Dedifferentiated amniotic fluid mesenchymal stem cell (primary cell): ENCODE measurements around the gene ALG3.

Experiments
- DNase-seq: peaks from one replicate; pipeline ENCODE4 v3.0.0-alpha.2; 2016; ENCODE audit errors: extremely low spot score

Gene ALG3

GRCh38 chr3:184259878-184260723 lies 11.3 kb upstream of the ALG3 start:
- no peak for DNase-seq

GRCh38 chr3:184259396-184259877 lies 10.7 kb upstream of the ALG3 start:
- no peak for DNase-seq

DNA sequence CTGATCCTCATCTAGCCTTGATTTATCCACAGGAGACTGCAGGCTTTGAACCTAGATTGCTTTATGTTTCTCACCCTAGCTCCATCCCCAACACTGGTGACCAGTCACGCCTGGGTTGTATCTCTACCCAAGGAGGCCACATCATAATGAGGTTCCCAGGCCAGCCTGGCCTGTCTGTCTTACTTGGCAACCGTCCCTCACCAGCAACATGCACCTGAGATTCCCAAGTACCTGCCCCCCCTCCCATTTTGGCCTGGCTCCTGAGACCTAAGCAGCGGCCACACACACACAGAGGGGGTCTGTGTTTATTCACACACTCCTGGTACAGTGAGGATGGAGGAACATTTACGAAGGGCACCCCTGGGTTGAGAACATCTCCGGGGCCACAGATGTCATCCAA lies 10.2 kb upstream of the ALG3 start:
- no peak for DNase-seq

- no peak for DNase-seq
Measured at GRCh38 chr3:184257083-184257915, 8.5 kb upstream of the ALG3 start.

- no peak for DNase-seq
Measured at GRCh38 chr3:184255291-184256039, 6.7 kb upstream of the ALG3 start.

DNA sequence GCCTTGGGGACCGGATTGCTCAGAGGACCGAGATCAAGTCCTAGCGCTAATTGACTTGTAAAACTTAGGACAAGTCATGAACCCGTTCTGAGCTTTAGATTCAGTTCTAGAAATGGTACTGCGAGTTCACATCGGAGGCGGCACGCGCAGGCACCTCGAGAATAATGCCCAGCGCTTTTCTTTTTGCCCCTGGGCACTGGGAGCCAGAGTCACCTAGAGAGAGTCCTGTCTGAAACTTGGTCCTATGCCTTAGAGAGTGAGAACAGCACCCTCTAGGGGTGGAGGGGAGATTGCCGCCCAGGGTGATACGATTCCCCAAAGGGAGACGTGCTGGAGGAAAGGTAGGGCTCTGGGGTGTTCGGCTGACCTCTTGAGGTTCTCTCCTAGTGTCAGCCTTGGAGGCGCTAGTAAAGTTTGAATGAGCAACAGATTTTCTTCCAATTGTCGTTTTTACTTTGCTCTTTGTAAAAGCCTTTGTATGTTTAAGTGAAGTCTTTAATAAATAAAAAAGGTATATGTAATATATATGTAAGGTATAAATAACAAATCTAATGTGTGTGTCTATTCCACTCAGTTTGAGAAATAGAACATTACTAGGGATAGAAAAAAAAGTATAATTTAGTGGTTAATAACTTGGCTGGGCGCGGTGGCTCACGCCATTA lies 1.5 kb upstream of the ALG3 start:
- peak; percentile 92 for DNase-seq

- peak; percentile 96 for DNase-seq
Measured at GRCh38 chr3:184249412-184250166, 827 bp upstream of the ALG3 start, which contains the start of gene EEF1AKMT4. TSS of gene EEF1AKMT4 (plus strand) at chr3:184249672. CDS start at chr3:184249695, 23 bp downstream.

DNA sequence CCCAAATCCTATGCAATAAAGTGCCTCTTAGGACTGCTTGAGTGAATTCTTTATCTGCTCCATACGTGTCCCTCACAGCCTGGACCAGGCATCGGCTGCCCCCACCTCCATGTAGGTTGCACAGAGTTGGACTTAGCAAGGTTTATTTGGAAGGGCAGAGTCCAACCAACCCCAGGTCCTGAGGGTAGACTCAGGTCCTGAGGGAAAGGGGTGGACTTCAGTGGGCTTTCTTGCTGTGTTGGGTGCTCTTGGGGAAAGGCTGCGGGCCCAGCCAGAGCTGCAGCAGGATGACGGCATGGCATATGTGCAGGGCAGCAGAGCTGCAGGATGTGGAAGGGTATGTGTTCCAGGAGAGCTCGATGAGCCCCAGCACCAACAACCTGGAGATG lies 6.5 kb downstream of the ALG3 start:
- no peak for DNase-seq

- no peak for DNase-seq
Measured at GRCh38 chr3:184241447-184242296, 7.1 kb downstream of the ALG3 start.

- DNase-seq = no peak
Measured at GRCh38 chr3:184241141-184241446, 7.7 kb downstream of the ALG3 start.

- no peak for DNase-seq
Measured at GRCh38 chr3:184240384-184241140, 8.2 kb downstream of the ALG3 start.

GRCh38 chr3:184239708-184240107 lies 9.1 kb downstream of the ALG3 start:
- no peak for DNase-seq

DNA sequence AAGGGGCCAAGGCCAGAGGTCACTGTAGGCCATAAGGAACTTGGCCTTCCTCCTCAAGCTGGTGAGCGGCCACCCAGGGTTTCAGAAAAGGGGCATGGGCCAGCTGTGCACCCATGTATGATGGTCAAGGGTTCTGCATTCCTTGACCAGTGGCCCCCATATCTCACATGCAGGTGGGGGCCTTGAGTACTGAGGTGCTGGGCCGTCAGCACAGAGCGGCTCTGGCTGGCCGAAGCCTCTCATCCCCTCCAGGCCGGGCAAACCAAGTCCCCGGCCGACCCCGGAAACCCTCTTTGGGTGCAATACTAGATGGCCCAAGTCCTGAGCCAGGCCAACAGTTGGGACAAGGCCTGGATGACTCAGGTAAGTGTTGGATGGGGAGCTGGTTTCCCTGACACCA lies 9.5 kb downstream of the ALG3 start:
- no peak for DNase-seq

- no peak for DNase-seq
Measured at GRCh38 chr3:184238246-184238818, 10.4 kb downstream of the ALG3 start.

DNA sequence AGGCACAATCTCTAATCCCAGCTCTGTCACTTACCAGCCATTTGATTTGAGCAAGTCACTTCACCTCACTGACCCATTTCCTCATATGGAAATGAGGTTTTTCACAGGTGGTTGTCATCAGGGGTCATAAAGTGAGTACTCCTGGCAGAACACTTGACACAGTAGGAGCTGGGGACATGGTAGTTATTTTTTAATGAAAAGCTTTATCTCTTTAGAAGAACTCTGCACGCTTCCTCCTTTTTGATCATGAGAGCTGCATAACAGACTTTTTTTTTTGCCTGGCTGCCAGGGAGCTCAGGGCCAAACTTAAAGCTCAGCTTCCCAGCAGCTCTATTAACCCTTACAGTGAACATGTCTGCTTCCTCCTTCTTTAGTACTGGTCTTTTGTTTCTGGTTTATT lies 11.0 kb downstream of the ALG3 start:
- DNase-seq = no peak

- no peak for DNase-seq
Measured at GRCh38 chr3:184237211-184237610, 11.6 kb downstream of the ALG3 start.

DNA sequence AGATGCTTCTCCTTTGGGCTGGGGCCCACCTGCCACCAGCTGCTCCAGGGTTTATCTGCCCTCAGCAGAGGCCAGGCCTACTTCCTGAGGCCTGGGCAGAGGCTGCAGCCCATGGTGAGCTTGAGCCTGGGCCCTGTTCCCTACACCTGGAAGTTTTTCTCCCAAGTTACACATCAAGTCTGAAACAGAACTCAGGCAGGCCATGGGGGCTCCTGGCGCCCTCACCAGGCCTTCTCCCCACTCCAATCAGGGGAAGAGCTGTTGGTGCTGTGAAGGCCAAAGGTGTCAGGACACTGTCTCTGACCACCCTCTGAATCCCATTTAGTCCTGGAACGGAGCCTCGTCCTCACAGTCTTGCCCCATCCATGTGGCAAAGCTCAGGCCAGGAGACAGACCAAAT lies 12.1 kb downstream of the ALG3 start:
- DNase-seq = no peak

DNA sequence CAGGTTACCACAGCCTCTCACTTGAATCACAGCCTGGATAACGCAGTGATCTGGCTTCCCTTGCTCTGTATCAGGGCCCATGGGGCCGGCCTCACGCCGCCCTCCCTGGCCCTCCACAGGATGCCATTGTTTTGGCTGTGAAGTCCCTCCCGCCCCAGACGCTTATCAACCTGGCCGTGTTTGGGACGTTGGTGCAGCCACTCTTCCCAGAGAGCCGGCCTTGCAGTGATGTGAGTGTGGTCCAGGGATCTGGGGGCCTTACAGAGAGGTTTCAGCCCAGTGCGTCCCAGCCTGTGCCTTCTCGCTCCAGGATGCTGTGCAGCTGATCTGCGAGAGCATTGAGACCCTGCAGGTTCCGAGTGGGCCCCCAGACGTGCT lies 12.7 kb downstream of the ALG3 start:
- no peak for DNase-seq
